ENCODE results near the gene GEMIN4.

DNA sequence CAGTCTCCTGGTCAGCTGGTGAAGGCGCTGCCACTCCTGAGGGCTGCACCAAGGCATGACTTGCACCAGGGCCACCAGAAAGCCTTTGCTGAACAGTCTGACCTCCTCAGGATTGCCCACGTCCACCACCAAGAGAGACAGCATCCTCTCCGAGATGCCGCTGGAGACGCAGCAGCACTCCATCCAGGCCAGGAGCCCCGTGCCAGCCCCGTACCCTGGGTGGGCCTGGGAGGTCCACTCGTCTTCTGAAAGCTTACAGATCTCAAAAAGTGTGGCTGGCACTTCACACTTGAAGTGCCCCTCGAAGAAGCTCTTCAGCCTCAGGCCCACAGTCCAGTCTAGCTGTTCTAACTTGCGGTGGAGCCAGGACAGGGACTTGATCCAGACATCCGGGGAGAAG is 6.7 kb downstream of the GEMIN4 start:
- TF ChIP-seq, protein P1, sequence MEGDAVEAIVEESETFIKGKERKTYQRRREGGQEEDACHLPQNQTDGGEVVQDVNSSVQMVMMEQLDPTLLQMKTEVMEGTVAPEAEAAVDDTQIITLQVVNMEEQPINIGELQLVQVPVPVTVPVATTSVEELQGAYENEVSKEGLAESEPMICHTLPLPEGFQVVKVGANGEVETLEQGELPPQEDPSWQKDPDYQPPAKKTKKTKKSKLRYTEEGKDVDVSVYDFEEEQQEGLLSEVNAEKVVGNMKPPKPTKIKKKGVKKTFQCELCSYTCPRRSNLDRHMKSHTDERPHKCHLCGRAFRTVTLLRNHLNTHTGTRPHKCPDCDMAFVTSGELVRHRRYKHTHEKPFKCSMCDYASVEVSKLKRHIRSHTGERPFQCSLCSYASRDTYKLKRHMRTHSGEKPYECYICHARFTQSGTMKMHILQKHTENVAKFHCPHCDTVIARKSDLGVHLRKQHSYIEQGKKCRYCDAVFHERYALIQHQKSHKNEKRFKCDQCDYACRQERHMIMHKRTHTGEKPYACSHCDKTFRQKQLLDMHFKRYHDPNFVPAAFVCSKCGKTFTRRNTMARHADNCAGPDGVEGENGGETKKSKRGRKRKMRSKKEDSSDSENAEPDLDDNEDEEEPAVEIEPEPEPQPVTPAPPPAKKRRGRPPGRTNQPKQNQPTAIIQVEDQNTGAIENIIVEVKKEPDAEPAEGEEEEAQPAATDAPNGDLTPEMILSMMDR (conservative IDR thresholded peaks at IDR 0.05; ENCODE audit: low read depth, low read length), result no peak
- TF ChIP-seq NFE2L2 (IDR thresholded peaks at IDR 0.05; ENCODE audit: low read depth, low read length), result no peak
- no peak for TF ChIP-seq BHLHE40 (IDR thresholded peaks at IDR 0.05; ENCODE audit: low read depth, low read length)
- no peak for TF ChIP-seq MAZ (IDR thresholded peaks at IDR 0.05; ENCODE audit: borderline replicate concordance, low read depth, low read length)
- no peak for TF ChIP-seq FOS (IDR thresholded peaks at IDR 0.05; ENCODE audit: low read depth, low read length)
- TF ChIP-seq POLR2A (IDR thresholded peaks at IDR 0.05; ENCODE audit: low read depth, low read length), result no peak

All from IMR-90 (cell line).